Neural cell (in vitro differentiated cells): ENCODE data around the gene DPYD. TPM values are rescaled to one million over a fixed set of nuclear protein-coding genes. Genes with fewer than 3 reads are reported as not detected.

ENCODE experiments used
- H2AFZ ChIP-seq: fragments of 200-600, 300-800 bp; sonication (generic), shearing (Covaris generic); 2 replicates; pipeline ENCODE4 v1.6.0; 2014; ENCODE audit warnings: low read depth, mild to moderate bottlenecking, antibody characterized with exemption, low read length, moderate library complexity
- H3F3A ChIP-seq: fragments of 200-600 bp; shearing (Covaris generic); 2 replicates; pipeline ENCODE4 v1.6.1; 2016; ENCODE audit warnings: mild to moderate bottlenecking, moderate library complexity, mixed read lengths, antibody characterized with exemption, low read length; ENCODE audit not compliant: insufficient read depth, poor library complexity, severe bottlenecking
- H3K27ac ChIP-seq: fragments of 200-600, 300-800 bp; sonication (generic), shearing (Covaris generic); 2 replicates; pipeline ENCODE4 v1.5.1; 2014; ENCODE audit warnings: mild to moderate bottlenecking, low read length, moderate library complexity
- H3K27me3 ChIP-seq: fragments of 300-800, 200-600 bp; sonication (generic), shearing (Covaris generic); 2 replicates; pipeline ENCODE4 v1.6.0; 2014; ENCODE audit warnings: mild to moderate bottlenecking, low read depth, low read length, moderate library complexity; ENCODE audit not compliant: insufficient read depth
- H3K36me3 ChIP-seq: fragments of 300-800, 200-600 bp; sonication (generic), shearing (Covaris generic); 2 replicates; pipeline ENCODE4 v1.5.1; 2014; ENCODE audit warnings: mild to moderate bottlenecking, antibody characterized with exemption, low read length, moderate library complexity; ENCODE audit not compliant: insufficient read depth
- H3K4me2 ChIP-seq: fragments of 300-800, 200-600 bp; sonication (generic), shearing (Covaris generic); 2 replicates; pipeline ENCODE4 v1.6.0; 2014; ENCODE audit warnings: mild to moderate bottlenecking, low read length
- H3K4me3 ChIP-seq: fragments of 300-800, 200-600 bp; sonication (generic), shearing (Covaris generic); 2 replicates; pipeline ENCODE4 v1.5.1; 2014; ENCODE audit warnings: mild to moderate bottlenecking, low read length, moderate library complexity
- H3K79me2 ChIP-seq: fragments of 200-600 bp; shearing (Covaris generic); replicated peaks from 2 replicates; pipeline ENCODE4 v1.6.0; 2014; ENCODE audit warnings: mild to moderate bottlenecking, low read length, moderate library complexity; ENCODE audit not compliant: insufficient read depth
- H3K9ac ChIP-seq: fragments of 300-800, 200-600 bp; sonication (generic), shearing (Covaris generic); 2 replicates; pipeline ENCODE4 v1.6.1; 2016; ENCODE audit warnings: mild to moderate bottlenecking, low read length, mixed read lengths
- H3K9me2 ChIP-seq: fragments of 200-600 bp; shearing (Covaris generic); 2 replicates; pipeline ENCODE4 v1.6.1; 2016; ENCODE audit warnings: mild to moderate bottlenecking, low read length, mixed read lengths; ENCODE audit not compliant: insufficient read depth
- H3K9me3 ChIP-seq: fragments of 200-600, 300-800 bp; sonication (generic), shearing (Covaris generic); 2 replicates; pipeline ENCODE4 v1.6.1; 2016; ENCODE audit warnings: mild to moderate bottlenecking, mixed run types, low read length, moderate library complexity, mixed read lengths
- H4K20me1 ChIP-seq: fragments of 200-600 bp; shearing (Covaris generic); 2 replicates; pipeline ENCODE4 v1.6.1; 2016; ENCODE audit warnings: mild to moderate bottlenecking, mixed run types; ENCODE audit not compliant: insufficient read depth
- CTCF ChIP-seq: fragments of 450-650 bp; IDR thresholded peaks from 2 replicates; pipeline ENCODE4 v1.5.1; 2014; ENCODE audit warnings: antibody characterized with exemption, mild to moderate bottlenecking, moderate library complexity; ENCODE audit not compliant: poor library complexity, severe bottlenecking
- EP300 ChIP-seq: fragments of 450-650 bp; conservative IDR thresholded peaks from 2 replicates; pipeline ENCODE4 v1.6.1; 2014; ENCODE audit warnings: antibody characterized with exemption, mild to moderate bottlenecking, moderate library complexity; ENCODE audit not compliant: poor library complexity, severe bottlenecking
- EZH2 ChIP-seq: fragments of 200-600, 300-800 bp; shearing (Covaris generic), sonication (generic); IDR thresholded peaks from 2 replicates; pipeline ENCODE4 v1.6.1; 2014; ENCODE audit warnings: antibody characterized with exemption, low read length, borderline replicate concordance, mild to moderate bottlenecking; ENCODE audit not compliant: insufficient read depth, poor library complexity, severe bottlenecking
- MXI1 ChIP-seq: fragments of 450-650 bp; conservative IDR thresholded peaks from 2 replicates; pipeline ENCODE4 v1.6.1; 2014; ENCODE audit warnings: antibody characterized with exemption, mild to moderate bottlenecking; ENCODE audit not compliant: poor library complexity, severe bottlenecking
- POLR2AphosphoS5 ChIP-seq: IDR thresholded peaks from 2 replicates; pipeline ENCODE4 v1.6.1; 2012
- RAD21 ChIP-seq: fragments of 450-650 bp; conservative IDR thresholded peaks from 2 replicates; pipeline ENCODE4 v1.6.1; 2014; ENCODE audit warnings: antibody characterized with exemption, mild to moderate bottlenecking, moderate library complexity
- REST ChIP-seq: IDR thresholded peaks from 2 replicates; pipeline ENCODE4 v1.6.1; 2012; ENCODE audit warnings: borderline replicate concordance
- SMC3 ChIP-seq: fragments of 450-650 bp; conservative IDR thresholded peaks from 2 replicates; pipeline ENCODE4 v1.6.1; 2014; ENCODE audit warnings: antibody characterized with exemption, mild to moderate bottlenecking, moderate library complexity; ENCODE audit not compliant: poor library complexity
- TAF1 ChIP-seq: IDR thresholded peaks from 2 replicates; pipeline ENCODE4 v1.6.1; 2012; ENCODE audit warnings: low read depth
- polyA plus RNA-seq: library from polyadenylated mRNA; depleted of rRNA; stranded (reverse); fragments of >200 nt; gene quantifications from 2 replicates; pipeline ENCODE4 v1.2.3, GENCODE V29; 2014

DPYD gene
- polyA plus RNA-seq, 1 donor from 2014 or later = 6.7 TPM

- H3K27ac ChIP-seq = no peak overlapping the region
- no peaks in the 10 kb centered on the region for H3K27me3 ChIP-seq
- no peaks in the 10 kb centered on the region for H3K79me2 ChIP-seq
- H3K4me2 ChIP-seq = no peak overlapping the region
- H3K9me2 ChIP-seq = no peaks in the 10 kb centered on the region
- no peaks in the 10 kb centered on the region for H3K36me3 ChIP-seq
- no peak overlapping the region for H2AFZ ChIP-seq
- H3F3A ChIP-seq = no peaks in the 10 kb centered on the region
- H3K9me3 ChIP-seq = no peaks in the 10 kb centered on the region
- TF ChIP-seq EZH2 = no peak
- TF ChIP-seq REST = no peak
- TF ChIP-seq SMC3 = no peak
- no peak for TF ChIP-seq EP300
- TF ChIP-seq CTCF = no peak
- TF ChIP-seq TAF1 = no peak
- no peak for TF ChIP-seq POLR2AphosphoS5
- no peak for TF ChIP-seq MXI1
- TF ChIP-seq RAD21 = no peak
- no peak overlapping the region for H3K4me3 ChIP-seq
- H3K9ac ChIP-seq = no peak overlapping the region
- no peaks in the 10 kb centered on the region for H4K20me1 ChIP-seq
Measured at GRCh38 chr1:97441966-97442365, 478.9 kb downstream of the DPYD start.

GRCh38 chr1:97433824-97434177 is 487.0 kb downstream of the DPYD start:
- no peaks in the 10 kb centered on the region for H3K9me2 ChIP-seq
- no peaks in the 10 kb centered on the region for H4K20me1 ChIP-seq
- no peaks in the 10 kb centered on the region for H3K9me3 ChIP-seq
- TF ChIP-seq CTCF = no peak
- no peak for TF ChIP-seq EP300
- no peak for TF ChIP-seq MXI1
- TF ChIP-seq SMC3 = no peak
- TF ChIP-seq TAF1 = no peak
- TF ChIP-seq EZH2 = no peak
- TF ChIP-seq POLR2AphosphoS5 = no peak
- no peak for TF ChIP-seq REST
- TF ChIP-seq RAD21 = no peak
- H3K9ac ChIP-seq = no peak overlapping the region
- H3K4me2 ChIP-seq = no peak overlapping the region
- no peak overlapping the region for H3K4me3 ChIP-seq
- no peaks in the 10 kb centered on the region for H3F3A ChIP-seq
- no peak overlapping the region for H2AFZ ChIP-seq
- H3K27ac ChIP-seq = no peak overlapping the region
- no peaks in the 10 kb centered on the region for H3K36me3 ChIP-seq
- H3K27me3 ChIP-seq = no peaks in the 10 kb centered on the region
- H3K79me2 ChIP-seq = no peaks in the 10 kb centered on the region
